Measurements from ENCODE around the gene CHRNA7. TPM values are rescaled to one million over a fixed set of nuclear protein-coding genes. Genes with fewer than 3 reads are reported as not detected.

The CHRNA7 gene
- total RNA-seq, 1 donor from 2014 or later: 0.73 TPM

- H3K4me1 Mint-ChIP-seq (ENCODE audit: unreplicated experiment): no peaks in the 10 kb centered on the region
- DNase-seq (ENCODE audit: extremely low spot score, unreplicated experiment): no peak
- no peak for TF ChIP-seq CTCF (IDR thresholded peaks at IDR 0.05)
- no peak overlapping the region for H3K27ac Mint-ChIP-seq (ENCODE audit: unreplicated experiment)
- no peak overlapping the region for H3K4me3 Mint-ChIP-seq (ENCODE audit: unreplicated experiment)
- H3K27me3 Mint-ChIP-seq (ENCODE audit: unreplicated experiment): no peaks in the 10 kb centered on the region
- H3K36me3 Mint-ChIP-seq (ENCODE audit: unreplicated experiment): no peaks in the 10 kb centered on the region
- no peaks in the 10 kb centered on the region for H3K9me3 Mint-ChIP-seq (ENCODE audit: unreplicated experiment)
Observed at GRCh38 chr15:32096916-32097617, 66.8 kb downstream of the CHRNA7 start.

- Mint-ChIP-seq H3K4me1 (ENCODE audit: unreplicated experiment) (no peaks in the 10 kb centered on the region), H3K27ac (ENCODE audit: unreplicated experiment) (no peak overlapping the region), H3K4me3 (ENCODE audit: unreplicated experiment) (no peak overlapping the region), H3K27me3 (ENCODE audit: unreplicated experiment) (no peaks in the 10 kb centered on the region), H3K9me3 (ENCODE audit: unreplicated experiment) (no peaks in the 10 kb centered on the region), H3K36me3 (ENCODE audit: unreplicated experiment) (no peaks in the 10 kb centered on the region)
- TF ChIP-seq CTCF (IDR thresholded peaks at IDR 0.05): no peak
- DNase-seq (ENCODE audit: extremely low spot score, unreplicated experiment): no peak
Observed at GRCh38 chr15:32098033-32098432, 67.7 kb downstream of the CHRNA7 start.

- TF ChIP-seq CTCF (IDR thresholded peaks at IDR 0.05): no peak
- no peaks in the 10 kb centered on the region for H3K27me3 Mint-ChIP-seq (ENCODE audit: unreplicated experiment)
- no peak for DNase-seq (ENCODE audit: extremely low spot score, unreplicated experiment)
- no peak overlapping the region for H3K4me3 Mint-ChIP-seq (ENCODE audit: unreplicated experiment)
- no peaks in the 10 kb centered on the region for H3K4me1 Mint-ChIP-seq (ENCODE audit: unreplicated experiment)
- no peaks in the 10 kb centered on the region for H3K9me3 Mint-ChIP-seq (ENCODE audit: unreplicated experiment)
- H3K27ac Mint-ChIP-seq (ENCODE audit: unreplicated experiment): no peak overlapping the region
- no peaks in the 10 kb centered on the region for H3K36me3 Mint-ChIP-seq (ENCODE audit: unreplicated experiment)
Observed at GRCh38 chr15:32099097-32099785, 68.9 kb downstream of the CHRNA7 start.

GRCh38 chr15:32099956-32100684 lies 69.8 kb downstream of the CHRNA7 start:
- no peak for DNase-seq (ENCODE audit: extremely low spot score, unreplicated experiment)
- Mint-ChIP-seq H3K4me1 (ENCODE audit: unreplicated experiment) (no peaks in the 10 kb centered on the region), H3K4me3 (ENCODE audit: unreplicated experiment) (no peak overlapping the region), H3K27me3 (ENCODE audit: unreplicated experiment) (no peaks in the 10 kb centered on the region), H3K9me3 (ENCODE audit: unreplicated experiment) (no peaks in the 10 kb centered on the region), H3K27ac (ENCODE audit: unreplicated experiment) (no peak overlapping the region), H3K36me3 (ENCODE audit: unreplicated experiment) (no peaks in the 10 kb centered on the region)
- TF ChIP-seq CTCF (IDR thresholded peaks at IDR 0.05): no peak

Measured in osteocyte (in vitro differentiated cells).